Thoracic aorta (tissue), 2 donors: Measurements from ENCODE around the gene THOC1. TPM values are rescaled to one million over a fixed set of nuclear protein-coding genes. Genes with fewer than 3 reads are reported as not detected.

Source experiments
- ATAC-seq: fragments of 150-250 bp; one replicate; pipeline ENCODE4 v1.8.0; 2017; ENCODE audit warnings: low read depth; ENCODE audit not compliant: insufficient number of reproducible peaks, low FRiP score
- DNase-seq: peaks from one replicate; pipeline ENCODE4 v3.0.0-alpha.2; 2020; ENCODE audit warnings: low spot score
- H3K27ac ChIP-seq, 2 donors: fragments of 200-600 bp; sonication (generic); 1 replicate in 1 of 2; 2 replicates in 1 of 2; pipeline ENCODE4 v1.5.1; 2016; ENCODE audit warnings: mild to moderate bottlenecking in 2 of 2, moderate library complexity in 2 of 2
- H3K27me3 ChIP-seq: fragments of 200-600 bp; sonication (generic); replicated peaks from 2 replicates; pipeline ENCODE4 v1.6.0; 2016; ENCODE audit warnings: mild to moderate bottlenecking; ENCODE audit not compliant: insufficient read depth
- H3K36me3 ChIP-seq: fragments of 200-600 bp; sonication (generic); one replicate; pipeline ENCODE4 v1.5.1; 2016
- H3K4me1 ChIP-seq, 2 donors: fragments of 200-600 bp; sonication (generic); 1 replicate in 1 of 2; 2 replicates in 1 of 2; pipeline versions ENCODE4 v1.5.1 to v1.6.0; 2016; ENCODE audit warnings: low read depth in 2 of 2, mild to moderate bottlenecking in 1 of 2; ENCODE audit not compliant: control insufficient read depth in 1 of 2
- H3K4me3 ChIP-seq: fragments of 200-600 bp; sonication (generic); 2 replicates; pipeline ENCODE4 v1.5.1; 2016; ENCODE audit warnings: mild to moderate bottlenecking
- H3K9me3 ChIP-seq: fragments of 200-600 bp; sonication (generic); 2 replicates; pipeline ENCODE4 v1.5.1; 2016
- total RNA-seq, 2 donors: library from RNA; depleted of rRNA; stranded (reverse); fragments of >200 nt; gene quantifications; one replicate each; pipeline versions ENCODE4 v1.1.0 to v1.2.3, GENCODE V29; 2016
- TF ChIP-seq, protein P1 (sequence below): fragments of 200-600 bp; sonication (generic); IDR thresholded peaks from one replicate; pipeline ENCODE4 v1.5.1; 2019; ENCODE audit warnings: antibody characterized with exemption

THOC1 gene
- total RNA-seq, 2 donors from 2014 or later: 57.4 to 126 TPM

- no peak for ATAC-seq
- H3K36me3 ChIP-seq: peaks cover 16% of the 10 kb centered on the region
- no peaks in the 10 kb centered on the region for H3K27me3 ChIP-seq
- DNase-seq: no peak
- H3K4me3 ChIP-seq: no peak overlapping the region
- peaks cover 13 to 24% of the 10 kb centered on the region in 2 donors for H3K4me1 ChIP-seq
- no peak overlapping the region for H3K27ac ChIP-seq
- TF ChIP-seq, protein P1, sequence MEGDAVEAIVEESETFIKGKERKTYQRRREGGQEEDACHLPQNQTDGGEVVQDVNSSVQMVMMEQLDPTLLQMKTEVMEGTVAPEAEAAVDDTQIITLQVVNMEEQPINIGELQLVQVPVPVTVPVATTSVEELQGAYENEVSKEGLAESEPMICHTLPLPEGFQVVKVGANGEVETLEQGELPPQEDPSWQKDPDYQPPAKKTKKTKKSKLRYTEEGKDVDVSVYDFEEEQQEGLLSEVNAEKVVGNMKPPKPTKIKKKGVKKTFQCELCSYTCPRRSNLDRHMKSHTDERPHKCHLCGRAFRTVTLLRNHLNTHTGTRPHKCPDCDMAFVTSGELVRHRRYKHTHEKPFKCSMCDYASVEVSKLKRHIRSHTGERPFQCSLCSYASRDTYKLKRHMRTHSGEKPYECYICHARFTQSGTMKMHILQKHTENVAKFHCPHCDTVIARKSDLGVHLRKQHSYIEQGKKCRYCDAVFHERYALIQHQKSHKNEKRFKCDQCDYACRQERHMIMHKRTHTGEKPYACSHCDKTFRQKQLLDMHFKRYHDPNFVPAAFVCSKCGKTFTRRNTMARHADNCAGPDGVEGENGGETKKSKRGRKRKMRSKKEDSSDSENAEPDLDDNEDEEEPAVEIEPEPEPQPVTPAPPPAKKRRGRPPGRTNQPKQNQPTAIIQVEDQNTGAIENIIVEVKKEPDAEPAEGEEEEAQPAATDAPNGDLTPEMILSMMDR: no peak
- no peaks in the 10 kb centered on the region for H3K9me3 ChIP-seq
Measured at GRCh38 chr18:181711-182110, 86.1 kb downstream of the THOC1 start.

DNA sequence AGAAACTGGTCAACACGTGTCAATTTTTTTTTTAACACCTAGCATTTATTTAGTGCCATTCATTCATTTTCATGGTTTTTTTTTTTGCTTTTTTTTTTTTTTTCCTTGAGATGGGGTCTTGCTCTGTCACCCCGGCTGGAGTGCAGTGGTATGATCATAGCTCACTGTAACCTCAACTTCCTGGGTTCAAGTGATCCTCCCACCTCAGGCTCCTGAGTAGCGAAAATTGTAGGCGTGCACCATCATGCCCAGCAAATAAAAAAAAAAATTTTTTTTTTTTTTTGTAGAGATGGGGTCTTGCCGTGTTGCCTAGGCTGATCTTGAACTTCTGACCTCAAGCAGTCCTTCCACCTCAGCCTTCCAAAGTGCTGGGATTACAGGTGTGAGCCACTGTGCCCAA is 88.3 kb downstream of the THOC1 start:
- no peak overlapping the region for H3K27ac ChIP-seq
- peaks cover 13 to 23% of the 10 kb centered on the region in 2 donors for H3K4me1 ChIP-seq
- ATAC-seq (no peak), DNase-seq (no peak)
- H3K4me3 ChIP-seq: no peak overlapping the region
- TF ChIP-seq, protein P1: no peak
- no peaks in the 10 kb centered on the region for H3K27me3 ChIP-seq
- H3K9me3 ChIP-seq: no peaks in the 10 kb centered on the region
- peaks cover 13% of the 10 kb centered on the region for H3K36me3 ChIP-seq

DNA sequence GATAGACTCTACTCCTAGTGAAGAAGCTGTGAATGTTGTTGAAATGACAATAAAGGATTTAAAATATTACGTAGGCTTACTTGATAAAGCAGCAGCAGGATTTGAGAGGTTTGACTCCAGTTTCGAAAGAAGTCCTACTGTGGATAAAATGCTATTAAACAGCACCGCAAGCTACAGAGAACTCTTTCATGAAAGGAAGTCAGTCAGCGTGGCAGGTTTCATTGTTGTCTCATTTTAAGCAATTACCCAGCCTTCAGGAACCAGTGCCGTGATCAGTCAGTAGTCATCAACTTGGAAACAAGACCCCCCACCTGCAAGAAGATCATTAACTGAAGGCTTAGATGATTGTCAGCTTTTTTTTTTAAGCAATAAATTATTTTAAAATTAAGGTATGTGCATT is 95.5 kb downstream of the THOC1 start:
- peaks cover 4% of the 10 kb centered on the region for H3K36me3 ChIP-seq
- no peaks in the 10 kb centered on the region for H3K9me3 ChIP-seq
- no peak for ATAC-seq

More for the DNA sequence above, 95.5 kb downstream of the THOC1 start:
- no peak for DNase-seq
- H3K27me3 ChIP-seq: no peaks in the 10 kb centered on the region
- H3K4me1 ChIP-seq: peaks cover 0 to 5% of the 10 kb centered on the region in 2 donors
- TF ChIP-seq, protein P1: no peak
- no peak overlapping the region for H3K4me3 ChIP-seq
- H3K27ac ChIP-seq: no peak overlapping the region

Other genes starting within 250 kb of the THOC1 start
- gene TUBB8B, start 218.4 kb downstream of the THOC1 start, total RNA-seq: not detected
- 10 to 100 TPM; 26.2 to 33.3 TPM for gene USP14, start 109.5 kb downstream of the THOC1 start, total RNA-seq
- gene COLEC12, start 232.7 kb upstream of the THOC1 start, total RNA-seq: 10 to 100 TPM; 19.3 to 21.3 TPM